ENCODE measurements around the gene ADAM23. TPM values are rescaled to one million over a fixed set of nuclear protein-coding genes. Genes with fewer than 3 reads are reported as not detected.

Gene ADAM23
- total RNA-seq, 1 donor from 2014 or later: 12.0 TPM

- H3K27me3 Mint-ChIP-seq (ENCODE audit: unreplicated experiment): no peaks in the 10 kb centered on the region
- no peak overlapping the region for H3K4me3 Mint-ChIP-seq (ENCODE audit: unreplicated experiment)
- no peaks in the 10 kb centered on the region for H3K4me1 Mint-ChIP-seq (ENCODE audit: unreplicated experiment)
- H3K27ac Mint-ChIP-seq (ENCODE audit: unreplicated experiment): no peak overlapping the region
- H3K9me3 Mint-ChIP-seq (ENCODE audit: unreplicated experiment): no peaks in the 10 kb centered on the region
- no peaks in the 10 kb centered on the region for H3K36me3 Mint-ChIP-seq (ENCODE audit: low read depth, unreplicated experiment)
- DNase-seq (ENCODE audit: low spot score): no peak
- TF ChIP-seq, protein P1, sequence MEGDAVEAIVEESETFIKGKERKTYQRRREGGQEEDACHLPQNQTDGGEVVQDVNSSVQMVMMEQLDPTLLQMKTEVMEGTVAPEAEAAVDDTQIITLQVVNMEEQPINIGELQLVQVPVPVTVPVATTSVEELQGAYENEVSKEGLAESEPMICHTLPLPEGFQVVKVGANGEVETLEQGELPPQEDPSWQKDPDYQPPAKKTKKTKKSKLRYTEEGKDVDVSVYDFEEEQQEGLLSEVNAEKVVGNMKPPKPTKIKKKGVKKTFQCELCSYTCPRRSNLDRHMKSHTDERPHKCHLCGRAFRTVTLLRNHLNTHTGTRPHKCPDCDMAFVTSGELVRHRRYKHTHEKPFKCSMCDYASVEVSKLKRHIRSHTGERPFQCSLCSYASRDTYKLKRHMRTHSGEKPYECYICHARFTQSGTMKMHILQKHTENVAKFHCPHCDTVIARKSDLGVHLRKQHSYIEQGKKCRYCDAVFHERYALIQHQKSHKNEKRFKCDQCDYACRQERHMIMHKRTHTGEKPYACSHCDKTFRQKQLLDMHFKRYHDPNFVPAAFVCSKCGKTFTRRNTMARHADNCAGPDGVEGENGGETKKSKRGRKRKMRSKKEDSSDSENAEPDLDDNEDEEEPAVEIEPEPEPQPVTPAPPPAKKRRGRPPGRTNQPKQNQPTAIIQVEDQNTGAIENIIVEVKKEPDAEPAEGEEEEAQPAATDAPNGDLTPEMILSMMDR (IDR thresholded peaks at IDR 0.05; ENCODE audit: unreplicated experiment): no peak
These were observed 154.4 kb downstream of the ADAM23 start for GRCh38 chr2:206597717-206598218.

DNA sequence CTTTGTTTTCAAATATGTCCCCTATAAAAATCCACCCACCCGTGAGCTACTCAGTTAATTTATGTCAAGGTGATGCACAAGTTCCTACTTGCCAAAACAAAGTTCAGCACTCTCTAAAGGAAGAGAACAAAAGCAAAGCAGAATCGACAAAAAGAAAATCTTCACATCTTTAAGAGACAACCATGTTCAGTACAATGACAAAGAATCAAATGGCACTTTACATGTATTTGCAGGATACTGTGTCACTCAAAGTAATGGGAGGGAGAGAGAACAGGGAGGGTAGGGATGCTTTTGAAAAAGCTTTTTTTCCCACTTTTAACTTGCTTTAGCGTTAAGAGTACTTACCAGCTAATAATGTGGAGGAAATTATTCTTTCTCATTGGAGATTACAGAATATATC, 159.9 kb downstream of the ADAM23 start:
- Mint-ChIP-seq H3K4me1 (ENCODE audit: unreplicated experiment) (no peaks in the 10 kb centered on the region), H3K27me3 (ENCODE audit: unreplicated experiment) (no peaks in the 10 kb centered on the region), H3K27ac (ENCODE audit: unreplicated experiment) (no peak overlapping the region), H3K9me3 (ENCODE audit: unreplicated experiment) (no peaks in the 10 kb centered on the region), H3K36me3 (ENCODE audit: low read depth, unreplicated experiment) (no peaks in the 10 kb centered on the region), H3K4me3 (ENCODE audit: unreplicated experiment) (no peak overlapping the region)
- TF ChIP-seq, protein P1 (IDR thresholded peaks at IDR 0.05; ENCODE audit: unreplicated experiment): no peak
- no peak for DNase-seq (ENCODE audit: low spot score)

- Mint-ChIP-seq H3K27ac (ENCODE audit: unreplicated experiment) (no peak overlapping the region), H3K36me3 (ENCODE audit: low read depth, unreplicated experiment) (no peaks in the 10 kb centered on the region), H3K9me3 (ENCODE audit: unreplicated experiment) (no peaks in the 10 kb centered on the region), H3K4me3 (ENCODE audit: unreplicated experiment) (no peak overlapping the region), H3K27me3 (ENCODE audit: unreplicated experiment) (no peaks in the 10 kb centered on the region), H3K4me1 (ENCODE audit: unreplicated experiment) (no peaks in the 10 kb centered on the region)
- TF ChIP-seq, protein P1 (IDR thresholded peaks at IDR 0.05; ENCODE audit: unreplicated experiment): no peak
- no peak for DNase-seq (ENCODE audit: low spot score)
These were observed 167.1 kb downstream of the ADAM23 start for GRCh38 chr2:206610451-206610850.

DNA sequence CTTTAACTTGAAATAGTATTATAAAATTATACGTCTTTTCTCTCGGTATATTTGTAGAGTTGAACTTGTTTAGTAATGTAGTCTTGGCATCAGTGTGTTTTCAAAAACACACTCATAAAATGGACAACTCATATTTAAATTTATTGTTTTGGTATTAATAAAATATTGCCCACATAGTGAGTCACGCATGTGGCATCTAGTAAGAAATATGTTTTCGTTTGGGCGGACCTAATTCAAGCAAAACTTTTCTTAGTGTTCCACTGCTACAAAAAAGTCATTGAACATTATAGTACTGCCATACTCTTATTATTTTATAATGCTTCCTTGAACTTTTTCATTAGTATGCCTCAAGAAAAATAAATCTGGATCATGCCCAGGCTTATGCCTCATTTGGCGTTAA, 167.9 kb downstream of the ADAM23 start:
- Mint-ChIP-seq H3K4me3 (ENCODE audit: unreplicated experiment) (no peak overlapping the region), H3K27ac (ENCODE audit: unreplicated experiment) (no peak overlapping the region), H3K27me3 (ENCODE audit: unreplicated experiment) (no peaks in the 10 kb centered on the region), H3K36me3 (ENCODE audit: low read depth, unreplicated experiment) (no peaks in the 10 kb centered on the region), H3K4me1 (ENCODE audit: unreplicated experiment) (no peaks in the 10 kb centered on the region), H3K9me3 (ENCODE audit: unreplicated experiment) (no peaks in the 10 kb centered on the region)
- TF ChIP-seq, protein P1 (IDR thresholded peaks at IDR 0.05; ENCODE audit: unreplicated experiment): no peak
- DNase-seq (ENCODE audit: low spot score): no peak

- peak overlapping the region; percentile 22 for H3K27ac Mint-ChIP-seq (ENCODE audit: unreplicated experiment)
- TF ChIP-seq, protein P1 (IDR thresholded peaks at IDR 0.05; ENCODE audit: unreplicated experiment): no peak
- H3K4me1 Mint-ChIP-seq (ENCODE audit: unreplicated experiment): no peaks in the 10 kb centered on the region
- no peak for DNase-seq (ENCODE audit: low spot score)
- no peaks in the 10 kb centered on the region for H3K36me3 Mint-ChIP-seq (ENCODE audit: low read depth, unreplicated experiment)
- H3K4me3 Mint-ChIP-seq (ENCODE audit: unreplicated experiment): no peak overlapping the region
- H3K9me3 Mint-ChIP-seq (ENCODE audit: unreplicated experiment): no peaks in the 10 kb centered on the region
- H3K27me3 Mint-ChIP-seq (ENCODE audit: unreplicated experiment): no peaks in the 10 kb centered on the region
These were observed 168.4 kb downstream of the ADAM23 start for GRCh38 chr2:206611736-206612135.
